ENCODE measurements around the gene CCDC61. TPM values are rescaled to one million over a fixed set of nuclear protein-coding genes. Genes with fewer than 3 reads are reported as not detected.

The CCDC61 gene
- total and polyA plus RNA-seq, 4 donors: 7.8 to 21.0 (median 11.0) TPM

DNA sequence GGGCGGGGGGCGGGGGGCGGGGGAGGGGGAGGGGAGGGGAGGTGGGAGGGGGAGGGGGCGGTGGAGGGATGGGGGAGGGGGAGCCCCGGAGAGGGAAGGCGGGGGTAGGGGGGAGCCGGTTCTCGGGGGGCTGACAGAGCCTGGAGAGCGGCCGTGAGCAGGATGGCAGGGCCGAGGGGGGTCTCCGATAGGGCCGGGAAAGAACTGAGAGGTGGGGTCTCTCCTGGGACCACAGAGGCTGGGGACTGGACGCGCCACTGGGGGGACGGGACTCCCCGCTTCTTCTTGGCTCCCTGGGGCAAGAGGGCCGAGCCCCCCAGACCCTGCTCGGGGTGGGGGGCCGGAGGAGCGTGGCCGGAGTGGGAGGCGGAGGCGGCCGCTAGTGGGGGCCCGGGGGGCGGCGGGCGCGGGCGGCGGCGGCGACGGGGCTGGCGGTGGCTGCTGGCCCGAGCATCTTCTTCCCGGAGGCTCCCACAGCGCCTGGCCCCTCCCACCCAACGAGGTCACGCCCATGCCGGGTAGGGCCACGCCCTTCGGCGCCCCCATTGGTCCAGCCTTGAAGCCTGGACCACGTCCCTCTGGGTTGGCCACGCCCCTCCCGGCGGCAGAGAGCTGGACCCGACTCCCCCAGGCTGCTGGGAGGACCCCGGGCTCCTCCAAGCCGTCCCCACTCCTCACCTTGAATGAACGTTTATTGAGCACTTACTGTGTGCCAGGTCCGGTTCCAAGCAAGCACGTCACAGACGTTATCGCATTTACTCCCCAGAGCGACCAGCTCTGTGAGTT lies 21.5 kb upstream of the CCDC61 start, which contains the start of gene NOVA2:
TSS of gene NOVA2 (minus strand) at position 313 of the 786 bp plus-strand sequence. CDS start 514 bp downstream, outside the sequence.
- peak within 1 kb of the TSS; percentile 54 to 62 for H3K27ac ChIP-seq (ENCODE audit: low read depth in 1 of 2, low read length in 1 of 2)

DNA sequence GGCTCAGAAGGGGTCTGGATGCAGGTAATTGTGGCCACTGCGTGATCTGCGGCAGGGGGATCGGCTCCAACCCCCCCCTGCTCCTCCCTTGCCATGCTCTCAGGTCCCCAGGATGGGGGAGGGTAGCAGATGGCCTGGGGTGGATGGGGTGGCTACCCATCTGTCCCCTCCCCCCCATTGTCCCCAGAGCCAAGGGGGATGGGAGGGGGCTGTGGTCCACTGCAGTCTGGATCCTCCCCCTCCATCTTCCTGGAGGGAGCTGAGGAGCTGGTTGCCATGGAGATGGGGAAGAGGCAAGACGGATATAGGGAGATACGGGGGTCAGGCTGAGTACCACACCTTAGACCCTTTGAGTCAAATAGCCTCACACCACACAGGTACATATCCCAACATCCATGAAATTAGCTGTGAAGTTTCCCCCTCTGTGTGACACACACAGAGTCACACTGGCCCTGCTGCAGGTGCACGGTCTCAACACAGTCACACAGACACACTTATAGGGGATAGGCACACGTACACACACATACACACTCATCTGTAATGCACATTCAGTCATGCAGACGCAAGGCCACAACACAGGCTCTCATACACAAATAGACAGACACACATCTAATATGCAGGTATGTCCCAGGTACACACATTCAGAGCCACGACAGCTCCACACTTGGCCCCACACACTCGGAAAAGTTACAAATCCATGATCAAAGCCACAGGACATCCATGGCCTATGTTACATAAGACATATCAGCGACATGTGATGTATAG lies 19.8 kb upstream of the CCDC61 start:
- Histone ChIP-seq H3K36me3 (ENCODE audit: control insufficient read depth in 4 of 4, insufficient read depth in 4 of 4, low read length in 4 of 4) (no peaks in the 10 kb centered on the region), H3K9ac (ENCODE audit: insufficient read depth in 1 of 2, low read length in 2 of 2) (no peak overlapping the region), H3K27me3 (ENCODE audit: control insufficient read depth in 3 of 3, insufficient read depth in 3 of 3, low read length in 2 of 3) (peaks cover 0 to 47% (median 38%) of the 10 kb centered on the region in 3 donors), H3K9me3 (ENCODE audit: control insufficient read depth in 4 of 4, insufficient read depth in 3 of 4, low read length in 3 of 4) (peaks cover 0 to 3% (median 0%) of the 10 kb centered on the region in 4 donors), H3K4me3 (no peak overlapping the region), H3K4me1 (ENCODE audit: control insufficient read depth in 5 of 5, insufficient read depth in 5 of 5, low read length in 5 of 5) (no peaks in the 10 kb centered on the region), H3K27ac (ENCODE audit: low read depth in 1 of 2, low read length in 1 of 2) (no peak overlapping the region)
- ATAC-seq (ENCODE audit: insufficient read depth, low FRiP score) (no peak), DNase-seq (no peak)
- no peak for TF ChIP-seq CTCF (IDR thresholded peaks at IDR 0.05; ENCODE audit: control extremely low read depth, extremely low read depth)
- WGBS, 2 donors: 75 to 76% methylated on average over 11 of the region's 11 CpGs

More for the DNA sequence above, 21.5 kb upstream of the CCDC61 start, which contains the start of gene NOVA2:
- H3K4me3 ChIP-seq: peak within 1 kb of the TSS; percentile 64
- ATAC-seq (ENCODE audit: insufficient read depth, low FRiP score) (no peak), DNase-seq (peak in 2 of 3 donors; percentile 48 to 54)
- TF ChIP-seq CTCF (IDR thresholded peaks at IDR 0.05; ENCODE audit: control extremely low read depth, extremely low read depth): no peak
- 5 to 14% methylated on average over 19 to 54 of the region's 58 CpGs for WGBS, 2 donors
- H3K9me3 ChIP-seq (ENCODE audit: control insufficient read depth in 4 of 4, insufficient read depth in 3 of 4, low read length in 3 of 4): peaks cover 0 to 3% (median 0%) of the 10 kb centered on the region in 4 donors
- peaks cover 0 to 53% (median 41%) of the 10 kb centered on the region in 3 donors for H3K27me3 ChIP-seq (ENCODE audit: control insufficient read depth in 3 of 3, insufficient read depth in 3 of 3, low read length in 2 of 3)
- no peak within 1 kb of the TSS for H3K9ac ChIP-seq (ENCODE audit: insufficient read depth in 1 of 2, low read length in 2 of 2)
- no peaks in the 10 kb centered on the region for H3K4me1 ChIP-seq (ENCODE audit: control insufficient read depth in 5 of 5, insufficient read depth in 5 of 5, low read length in 5 of 5)
- H3K36me3 ChIP-seq (ENCODE audit: control insufficient read depth in 4 of 4, insufficient read depth in 4 of 4, low read length in 4 of 4): no peaks in the 10 kb centered on the region

GRCh38 chr19:45976178-45976577 lies 19.1 kb upstream of the CCDC61 start:
- peaks cover 0 to 3% (median 0%) of the 10 kb centered on the region in 4 donors for H3K9me3 ChIP-seq (ENCODE audit: control insufficient read depth in 4 of 4, insufficient read depth in 3 of 4, low read length in 3 of 4)
- WGBS, 2 donors: 50% methylated on average over 14 of the region's 14 CpGs
- peak; percentile 31 to 46 (median 36) for DNase-seq
- H3K27me3 ChIP-seq (ENCODE audit: control insufficient read depth in 3 of 3, insufficient read depth in 3 of 3, low read length in 2 of 3): peaks cover 0 to 40% (median 33%) of the 10 kb centered on the region in 3 donors
- no peaks in the 10 kb centered on the region for H3K36me3 ChIP-seq (ENCODE audit: control insufficient read depth in 4 of 4, insufficient read depth in 4 of 4, low read length in 4 of 4)
- no peak overlapping the region for H3K4me3 ChIP-seq
- H3K27ac ChIP-seq (ENCODE audit: low read depth in 1 of 2, low read length in 1 of 2): no peak overlapping the region
- TF ChIP-seq CTCF (IDR thresholded peaks at IDR 0.05; ENCODE audit: control extremely low read depth, extremely low read depth): no peak
- no peak for ATAC-seq (ENCODE audit: insufficient read depth, low FRiP score)
- no peaks in the 10 kb centered on the region for H3K4me1 ChIP-seq (ENCODE audit: control insufficient read depth in 5 of 5, insufficient read depth in 5 of 5, low read length in 5 of 5)
- H3K9ac ChIP-seq (ENCODE audit: insufficient read depth in 1 of 2, low read length in 2 of 2): no peak overlapping the region

Measured in lung (tissue), 12 donors.